ENCODE data around the gene CEP250.

Gene CEP250

GRCh38 chr20:35560541-35560940, 105.1 kb downstream of the CEP250 start:
- DNase-seq, result no peak

GRCh38 chr20:35561268-35561667, 105.9 kb downstream of the CEP250 start:
- peak in 17 of 56 donors; percentile 3 to 53 (median 10) for DNase-seq

GRCh38 chr20:35561671-35562070, 106.3 kb downstream of the CEP250 start:
- DNase-seq, result peak in 3 of 56 donors; percentile 12 to 17 (median 16)

GRCh38 chr20:35562541-35563110, 107.2 kb downstream of the CEP250 start:
- no peak for DNase-seq

- no peak for DNase-seq
Observed at GRCh38 chr20:35563834-35564233, 108.4 kb downstream of the CEP250 start.

GRCh38 chr20:35564905-35565304, 109.5 kb downstream of the CEP250 start:
- no peak for DNase-seq

- DNase-seq, result no peak
Observed at GRCh38 chr20:35568645-35569044, 113.2 kb downstream of the CEP250 start.
